A549 (cell line): ENCODE data around the gene ATXN2L. TPM values are rescaled to one million over a fixed set of nuclear protein-coding genes. Genes with fewer than 3 reads are reported as not detected.
A peak's percentile ranks its signal among the peaks of the same experiment; 100 is the strongest.
"Not testable (repeated sequence)": the region's sequence is repeated elsewhere in the genome, so short reads cannot be mapped to it uniquely, and the experiment has no call there.

Experiments
- ATAC-seq, 2 experiments: fragments of 200-7000 bp in 1 of 2; fragments of >200 bp in 1 of 2; cut with Nextera tagmentation in 1 of 2; cut with Tn5 transposase in 1 of 2; 3 replicates each; pipeline versions ENCODE4 v1.8.0 to v1.9.1; 2018 to 2020; ENCODE audit warnings: mild to moderate bottlenecking in 1 of 2, moderate library complexity in 1 of 2
- CTCF ChIA-PET: fragments of 300-600 bp; sonication (Branson Sonifier 250); formaldehyde crosslinking; extraction: SDS; loops from one replicate; lab custom pipeline; 2021; ENCODE audit warnings: antibody characterized with exemption, inconsistent platforms; lab: Yijun Ruan, JAX
- POLR2A ChIA-PET: fragments of 350-600 bp; formaldehyde crosslinking; extraction: SDS; loops from one replicate; lab custom pipeline; 2021; ENCODE audit warnings: antibody characterized with exemption, inconsistent platforms; lab: Yijun Ruan, JAX
- DNase-seq, 2 experiments: peaks; one replicate each; pipeline versions ENCODE4 v3.0.0 to v3.0.0-alpha.2; 2011 to 2016; ENCODE audit warnings: low read depth in 1 of 2, low spot score in 1 of 2
- FAIRE-seq: peaks from 2 replicates; lab custom pipeline; 2011; peaks lifted over from hg19 to GRCh38; lab: Jason Lieb, UNC
- H3K27ac ChIP-seq, 2 experiments: fragments of >200 bp; sonication (Bioruptor Twin); formaldehyde crosslinking; 3 replicates each; pipeline ENCODE4 v1.5.1; 2016 to 2017
- H3K4me1 ChIP-seq: fragments of >200 bp; sonication (Bioruptor Twin); formaldehyde crosslinking; 3 replicates; pipeline ENCODE4 v1.6.1; 2016
- H3K4me2 ChIP-seq: fragments of >200 bp; sonication (Bioruptor Twin); formaldehyde crosslinking; 3 replicates; pipeline ENCODE4 v1.6.1; 2016
- H3K4me3 ChIP-seq: fragments of >200 bp; sonication (Bioruptor Twin); formaldehyde crosslinking; 3 replicates; pipeline ENCODE4 v1.5.1; 2016
- H3K9me3 ChIP-seq: fragments of >200 bp; sonication (Bioruptor Twin); formaldehyde crosslinking; 3 replicates; pipeline ENCODE4 v1.6.1; 2016
- BCL3 ChIP-seq: fragments of >200 bp; sonication (Bioruptor Twin); formaldehyde crosslinking; IDR thresholded peaks from 3 replicates; pipeline ENCODE4 v1.6.1; 2016
- CBX8 ChIP-seq: fragments of 200-600 bp; sonication (generic); IDR thresholded peaks from 2 replicates; pipeline ENCODE4 v1.6.1; 2016
- CHD2 ChIP-seq: fragments of 150-350 bp; IDR thresholded peaks from 2 replicates; pipeline ENCODE4 v1.6.1; 2014; ENCODE audit warnings: low read length; ENCODE audit not compliant: partially characterized antibody
- EHF ChIP-seq: fragments of 250-450 bp; sonication (Bioruptor Pico); IDR thresholded peaks from 2 replicates; pipeline ENCODE4 v1.5.0; 2020; ENCODE audit warnings: mild to moderate bottlenecking
- FOSB ChIP-seq: fragments of 250-450 bp; sonication (Bioruptor Pico); IDR thresholded peaks from 2 replicates; pipeline ENCODE4 v1.5.0; 2020; ENCODE audit warnings: mild to moderate bottlenecking, moderate library complexity
- FOSL2 ChIP-seq, 2 experiments: fragments of 450-650 bp in 1 of 2; fragments of >200 bp in 1 of 2; sonication (Bioruptor Twin) in 1 of 2; formaldehyde crosslinking; IDR thresholded peaks; 2 replicates each; pipeline versions ENCODE4 v1.5.0 to v1.6.1; 2016 to 2020; ENCODE audit warnings: mild to moderate bottlenecking in 1 of 2, moderate library complexity in 1 of 2
- HMGXB4 ChIP-seq: fragments of 250-450 bp; sonication (Bioruptor Pico); IDR thresholded peaks from 2 replicates; pipeline ENCODE4 v1.5.0; 2021; ENCODE audit warnings: mild to moderate bottlenecking, moderate library complexity, borderline replicate concordance
- HOXA7 ChIP-seq: fragments of 250-450 bp; sonication (Bioruptor Pico); IDR thresholded peaks from 2 replicates; pipeline ENCODE4 v1.5.0; 2020; ENCODE audit warnings: mild to moderate bottlenecking, moderate library complexity
- JUN ChIP-seq, 2 experiments: fragments of >200 bp; sonication (Bioruptor Twin); formaldehyde crosslinking; IDR thresholded peaks; 2 replicates in 1 of 2; 3 replicates in 1 of 2; pipeline ENCODE4 v1.6.1; 2016 to 2017
- KDM1A ChIP-seq: fragments of 200-600 bp; sonication (generic); IDR thresholded peaks from 2 replicates; pipeline ENCODE4 v1.6.1; 2016; ENCODE audit warnings: low read depth, mild to moderate bottlenecking
- MAFK ChIP-seq: fragments of 450-650 bp; IDR thresholded peaks from 2 replicates; pipeline ENCODE4 v1.6.1; 2014; ENCODE audit not compliant: partially characterized antibody
- MAX ChIP-seq: IDR thresholded peaks from 2 replicates; pipeline ENCODE4 v1.6.1; 2012
- MAZ ChIP-seq: fragments of 150-350 bp; IDR thresholded peaks from 2 replicates; pipeline ENCODE4 v1.6.1; 2014; ENCODE audit warnings: antibody characterized with exemption, low read depth, low read length, borderline replicate concordance
- NR3C1 ChIP-seq: fragments of >200 bp; sonication (Bioruptor Twin); formaldehyde crosslinking; IDR thresholded peaks from 3 replicates; pipeline ENCODE4 v1.6.1; 2017
- PHF8 ChIP-seq: fragments of 200-600 bp; sonication (generic); IDR thresholded peaks from 2 replicates; pipeline ENCODE4 v1.6.1; 2016; ENCODE audit warnings: low read depth, mild to moderate bottlenecking, antibody characterized with exemption, moderate library complexity, borderline replicate concordance
- RFX5 ChIP-seq: fragments of 450-650 bp; IDR thresholded peaks from 2 replicates; pipeline ENCODE4 v1.7.1; 2014; ENCODE audit warnings: antibody characterized with exemption, mild to moderate bottlenecking, moderate library complexity
- RNF2 ChIP-seq: fragments of 200-600 bp; sonication (generic); IDR thresholded peaks from 2 replicates; pipeline ENCODE4 v1.6.1; 2016; ENCODE audit warnings: low read depth, mild to moderate bottlenecking, antibody characterized with exemption, moderate library complexity, borderline replicate concordance
- SMC3 ChIP-seq: fragments of >200 bp; sonication (Bioruptor Twin); formaldehyde crosslinking; IDR thresholded peaks from 3 replicates; pipeline ENCODE4 v1.6.1; 2018; ENCODE audit warnings: inconsistent platforms
- TFCP2L1 ChIP-seq: fragments of 250-450 bp; sonication (Bioruptor Pico); IDR thresholded peaks from 2 replicates; pipeline ENCODE4 v1.5.0; 2021; ENCODE audit warnings: mild to moderate bottlenecking
- TP53 ChIP-seq: fragments of 250-450 bp; sonication (Bioruptor Pico); IDR thresholded peaks from 2 replicates; pipeline ENCODE4 v1.5.0; 2021; ENCODE audit warnings: mild to moderate bottlenecking, moderate library complexity
- USF2 ChIP-seq: fragments of 450-650 bp; IDR thresholded peaks from 2 replicates; pipeline ENCODE4 v1.6.1; 2014; ENCODE audit warnings: antibody characterized with exemption
- WGBS: methylation state at CpG from one replicate; pipeline ENCODE4 v1.1.6; 2017; ENCODE audit errors: missing lambda C conversion rate; 5-methylcytosine and 5-hydroxymethylcytosine counted together
- polyA plus RNA-seq, 4 experiments: library from polyadenylated mRNA; depleted of rRNA in 3 of 4; stranded (reverse); fragments of >200 nt; fragmentation: RNase III in 1 of 4; extraction: RNeasy Plus Mini Kit Qiagen cat#74134 plus additional on column Dnase treatment in 1 of 4; gene quantifications; 2 replicates in 3 of 4; 3 replicates in 1 of 4; pipeline ENCODE4 v1.2.3, GENCODE V29; 2011 to 2017
- TF ChIP-seq, protein P1 (sequence below): fragments of 200-600 bp; sonication (generic); IDR thresholded peaks from 2 replicates; pipeline ENCODE4 v1.6.1; 2016; ENCODE audit warnings: antibody characterized with exemption, mild to moderate bottlenecking, moderate library complexity
- TF ChIP-seq, protein P2 (sequence below): fragments of 250-450 bp; sonication (Bioruptor Pico); IDR thresholded peaks from 2 replicates; pipeline ENCODE4 v1.5.0; 2020; ENCODE audit warnings: low read depth, mild to moderate bottlenecking, moderate library complexity
- TF ChIP-seq, protein P3 (sequence below): fragments of >200 bp; sonication (Bioruptor Twin); formaldehyde crosslinking; IDR thresholded peaks from 2 replicates; pipeline ENCODE4 v1.6.1; 2016

ATXN2L gene
- polyA plus RNA-seq, 2 of the 4 experiments (the other 2 are of a cell fraction) = 28.4 to 135 TPM

GRCh38 chr16:28822520-28823290 is at the start of gene ATXN2L (continued):
- TF ChIP-seq, protein P1, sequence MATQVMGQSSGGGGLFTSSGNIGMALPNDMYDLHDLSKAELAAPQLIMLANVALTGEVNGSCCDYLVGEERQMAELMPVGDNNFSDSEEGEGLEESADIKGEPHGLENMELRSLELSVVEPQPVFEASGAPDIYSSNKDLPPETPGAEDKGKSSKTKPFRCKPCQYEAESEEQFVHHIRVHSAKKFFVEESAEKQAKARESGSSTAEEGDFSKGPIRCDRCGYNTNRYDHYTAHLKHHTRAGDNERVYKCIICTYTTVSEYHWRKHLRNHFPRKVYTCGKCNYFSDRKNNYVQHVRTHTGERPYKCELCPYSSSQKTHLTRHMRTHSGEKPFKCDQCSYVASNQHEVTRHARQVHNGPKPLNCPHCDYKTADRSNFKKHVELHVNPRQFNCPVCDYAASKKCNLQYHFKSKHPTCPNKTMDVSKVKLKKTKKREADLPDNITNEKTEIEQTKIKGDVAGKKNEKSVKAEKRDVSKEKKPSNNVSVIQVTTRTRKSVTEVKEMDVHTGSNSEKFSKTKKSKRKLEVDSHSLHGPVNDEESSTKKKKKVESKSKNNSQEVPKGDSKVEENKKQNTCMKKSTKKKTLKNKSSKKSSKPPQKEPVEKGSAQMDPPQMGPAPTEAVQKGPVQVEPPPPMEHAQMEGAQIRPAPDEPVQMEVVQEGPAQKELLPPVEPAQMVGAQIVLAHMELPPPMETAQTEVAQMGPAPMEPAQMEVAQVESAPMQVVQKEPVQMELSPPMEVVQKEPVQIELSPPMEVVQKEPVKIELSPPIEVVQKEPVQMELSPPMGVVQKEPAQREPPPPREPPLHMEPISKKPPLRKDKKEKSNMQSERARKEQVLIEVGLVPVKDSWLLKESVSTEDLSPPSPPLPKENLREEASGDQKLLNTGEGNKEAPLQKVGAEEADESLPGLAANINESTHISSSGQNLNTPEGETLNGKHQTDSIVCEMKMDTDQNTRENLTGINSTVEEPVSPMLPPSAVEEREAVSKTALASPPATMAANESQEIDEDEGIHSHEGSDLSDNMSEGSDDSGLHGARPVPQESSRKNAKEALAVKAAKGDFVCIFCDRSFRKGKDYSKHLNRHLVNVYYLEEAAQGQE = no peak; the same call in 1 of the 2 replicates
- TF ChIP-seq MAZ (peak; percentile 55; the same call in 1 of the 2 replicates), SMC3 (peak; percentile 30; the same call in 1 of the 3 replicates), JUN (IDR thresholded peaks at IDR 0.05) (peak; percentile 95 to 99), FOSL2 (IDR thresholded peaks at IDR 0.05) (no peak), FOSL2 (CRISPR knock-in tag; IDR thresholded peaks at IDR 0.05) (peak; percentile 16; the same call in 1 of the 2 replicates), MAFK (no peak), CBX8 (no peak), USF2 (no peak), HOXA7 (CRISPR knock-in tag) (no peak), BCL3 (peak; percentile 98), PHF8 (peak; percentile 65; the same call in 1 of the 2 replicates), MAX (peak; percentile 96), TP53 (0 out of 2 replicates have a peak, but pooled peaks have one; percentile 50), NR3C1 (no peak), FOSB (0 out of 2 replicates have a peak, but pooled peaks have one; percentile 26), EHF (CRISPR knock-in tag) (no peak), RNF2 (no peak), RFX5 (no peak), HMGXB4 (CRISPR knock-in tag) (peak; percentile 93; the same call in 1 of the 2 replicates), TFCP2L1 (CRISPR knock-in tag) (no peak), KDM1A (no peak), CHD2 (peak; percentile 81)
- TF ChIP-seq, protein P2, sequence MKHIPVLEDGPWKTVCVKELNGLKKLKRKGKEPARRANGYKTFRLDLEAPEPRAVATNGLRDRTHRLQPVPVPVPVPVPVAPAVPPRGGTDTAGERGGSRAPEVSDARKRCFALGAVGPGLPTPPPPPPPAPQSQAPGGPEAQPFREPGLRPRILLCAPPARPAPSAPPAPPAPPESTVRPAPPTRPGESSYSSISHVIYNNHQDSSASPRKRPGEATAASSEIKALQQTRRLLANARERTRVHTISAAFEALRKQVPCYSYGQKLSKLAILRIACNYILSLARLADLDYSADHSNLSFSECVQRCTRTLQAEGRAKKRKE (CRISPR knock-in tag) = no peak
- TF ChIP-seq, protein P3, sequence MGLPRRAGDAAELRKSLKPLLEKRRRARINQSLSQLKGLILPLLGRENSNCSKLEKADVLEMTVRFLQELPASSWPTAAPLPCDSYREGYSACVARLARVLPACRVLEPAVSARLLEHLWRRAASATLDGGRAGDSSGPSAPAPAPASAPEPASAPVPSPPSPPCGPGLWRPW = no peak

- DNase-seq, POLR2A ChIA-PET, H3K27ac ChIP-seq, FAIRE-seq, H3K4me3 ChIP-seq, H3K9me3 ChIP-seq, H3K4me1 ChIP-seq, CTCF ChIA-PET, H3K4me2 ChIP-seq: not testable (repeated sequence)
- WGBS = no CpG with 5 or more reads among the region's 6 CpGs
- peak; percentile 27 to 59 for ATAC-seq
Observed at GRCh38 chr16:28781697-28782096, 41.1 kb upstream of the ATXN2L start.

DNA sequence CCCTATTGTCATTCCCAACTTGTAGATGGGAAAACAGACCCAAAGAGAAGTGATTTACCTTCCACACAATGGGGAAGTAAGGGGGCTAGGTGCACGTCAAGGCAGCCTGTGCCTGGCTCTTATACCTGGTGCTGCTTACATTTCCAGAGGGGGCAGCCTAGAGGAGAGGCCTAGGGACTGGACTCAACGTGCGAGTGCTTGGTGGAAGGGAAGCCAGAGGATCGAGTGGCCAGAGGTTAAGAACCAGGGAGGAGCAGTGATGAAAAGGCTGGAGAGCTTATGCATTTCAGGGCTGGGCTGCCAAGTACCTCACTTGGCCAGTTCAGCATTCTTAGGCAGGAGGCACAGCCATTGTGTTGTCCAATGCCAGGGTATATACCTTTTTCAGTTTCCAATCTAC is 40.4 kb upstream of the ATXN2L start:
- H3K4me3 ChIP-seq, H3K4me2 ChIP-seq, POLR2A ChIA-PET, H3K4me1 ChIP-seq, H3K9me3 ChIP-seq, H3K27ac ChIP-seq, DNase-seq, FAIRE-seq, CTCF ChIA-PET: not testable (repeated sequence)
- WGBS = no CpG with 5 or more reads among the region's 4 CpGs
- peak; percentile 60 to 64; a peak in 4 of 6 replicates for ATAC-seq
